Bronchial epithelial cell (primary cell): ENCODE results near the gene SETMAR. TPM values are rescaled to one million over a fixed set of nuclear protein-coding genes. Genes with fewer than 3 reads are reported as not detected.

Experiments
- DNase-seq: peaks from one replicate; pipeline ENCODE4 v3.0.0-alpha.2; 2010; ENCODE audit warnings: low read depth
- FAIRE-seq: peaks from 2 replicates; lab custom pipeline; 2011; peaks lifted over from hg19 to GRCh38; lab: Jason Lieb, UNC
- H3K27me3 ChIP-seq: 2 replicates; pipeline ENCODE4 v1.5.1; 2011; ENCODE audit warnings: low read length; ENCODE audit not compliant: control insufficient read depth, insufficient read depth
- H3K36me3 ChIP-seq: 2 replicates; pipeline ENCODE4 v1.5.1; 2011; ENCODE audit warnings: low read length; ENCODE audit not compliant: control insufficient read depth, insufficient read depth
- H3K4me3 ChIP-seq: 2 replicates; pipeline ENCODE4 v1.5.1; 2011; ENCODE audit warnings: mild to moderate bottlenecking, low read depth, low read length, control low read depth
- CTCF ChIP-seq: IDR thresholded peaks from 2 replicates; pipeline ENCODE4 v1.5.1; 2011; ENCODE audit warnings: mild to moderate bottlenecking, moderate library complexity, low read length, control low read depth, inconsistent platforms; ENCODE audit not compliant: insufficient read depth, severe bottlenecking
- total RNA-seq: library from RNA; depleted of rRNA; stranded (reverse); fragments of >200 nt; gene quantifications from 2 replicates; pipeline ENCODE4 v1.2.1, GENCODE V29; 2014

SETMAR gene
- total RNA-seq, 1 donor from 2014 or later = 5.0 TPM

- FAIRE-seq = no peak
Measured at GRCh38 chr3:4332111-4332510, 28.9 kb downstream of the SETMAR start.

DNA sequence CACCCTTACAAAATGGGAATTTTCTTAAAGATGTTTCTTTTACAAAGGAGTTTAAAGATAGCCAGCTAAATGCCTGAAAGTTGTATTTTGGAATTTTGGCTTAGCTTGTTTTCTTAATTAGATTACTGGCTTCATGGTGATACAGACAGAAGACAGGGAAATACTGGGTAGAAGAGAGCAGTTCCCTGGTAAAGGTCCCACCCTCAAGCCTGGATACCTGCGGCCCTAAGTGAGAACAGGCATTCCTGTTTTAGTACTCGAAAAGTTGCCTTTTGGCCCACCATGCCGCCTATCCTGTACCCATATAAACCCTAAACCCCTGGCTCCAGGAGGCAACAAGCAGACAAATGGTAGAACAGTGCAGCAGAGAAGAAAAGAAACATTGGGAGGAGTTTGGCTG lies 29.4 kb downstream of the SETMAR start:
- no peak for DNase-seq

More at GRCh38 chr3:4332111-4332510, 28.9 kb downstream of the SETMAR start:
- no peaks in the 10 kb centered on the region for H3K27me3 ChIP-seq
- TF ChIP-seq CTCF = no peak
- H3K36me3 ChIP-seq = no peaks in the 10 kb centered on the region
- H3K4me3 ChIP-seq = no peak overlapping the region
- no peak for DNase-seq

DNA sequence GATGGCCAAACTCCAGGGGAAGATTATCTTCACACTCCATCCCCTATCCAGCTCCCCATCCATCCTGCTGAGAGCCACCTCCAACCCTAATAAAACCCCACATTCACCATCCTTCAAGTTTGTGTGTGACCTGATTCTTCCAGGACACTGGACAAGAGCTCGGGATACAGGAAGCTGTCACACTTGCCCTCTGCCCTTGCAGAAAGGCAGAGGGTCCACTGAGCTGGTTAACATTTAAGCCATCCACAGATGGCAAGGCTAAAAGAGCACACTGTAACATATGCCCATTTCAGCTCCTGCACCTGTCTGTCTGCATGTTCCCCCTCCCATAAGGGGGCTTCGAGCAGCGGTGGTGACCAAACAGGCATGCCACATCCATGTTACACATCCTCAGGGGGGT lies 29.8 kb downstream of the SETMAR start:
- no peaks in the 10 kb centered on the region for H3K36me3 ChIP-seq
- TF ChIP-seq CTCF = no peak
- no peak overlapping the region for H3K4me3 ChIP-seq
- no peak for FAIRE-seq
- DNase-seq = no peak
- H3K27me3 ChIP-seq = no peaks in the 10 kb centered on the region

More for the DNA sequence above, 29.4 kb downstream of the SETMAR start:
- H3K27me3 ChIP-seq = no peaks in the 10 kb centered on the region
- H3K4me3 ChIP-seq = no peak overlapping the region
- no peaks in the 10 kb centered on the region for H3K36me3 ChIP-seq
- no peak for TF ChIP-seq CTCF
- FAIRE-seq = no peak

- DNase-seq = no peak
- no peak for FAIRE-seq
- Histone ChIP-seq H3K27me3 (no peaks in the 10 kb centered on the region), H3K36me3 (no peaks in the 10 kb centered on the region), H3K4me3 (no peak overlapping the region)
- TF ChIP-seq CTCF = no peak
Measured at GRCh38 chr3:4334548-4334947, 31.4 kb downstream of the SETMAR start.

DNA sequence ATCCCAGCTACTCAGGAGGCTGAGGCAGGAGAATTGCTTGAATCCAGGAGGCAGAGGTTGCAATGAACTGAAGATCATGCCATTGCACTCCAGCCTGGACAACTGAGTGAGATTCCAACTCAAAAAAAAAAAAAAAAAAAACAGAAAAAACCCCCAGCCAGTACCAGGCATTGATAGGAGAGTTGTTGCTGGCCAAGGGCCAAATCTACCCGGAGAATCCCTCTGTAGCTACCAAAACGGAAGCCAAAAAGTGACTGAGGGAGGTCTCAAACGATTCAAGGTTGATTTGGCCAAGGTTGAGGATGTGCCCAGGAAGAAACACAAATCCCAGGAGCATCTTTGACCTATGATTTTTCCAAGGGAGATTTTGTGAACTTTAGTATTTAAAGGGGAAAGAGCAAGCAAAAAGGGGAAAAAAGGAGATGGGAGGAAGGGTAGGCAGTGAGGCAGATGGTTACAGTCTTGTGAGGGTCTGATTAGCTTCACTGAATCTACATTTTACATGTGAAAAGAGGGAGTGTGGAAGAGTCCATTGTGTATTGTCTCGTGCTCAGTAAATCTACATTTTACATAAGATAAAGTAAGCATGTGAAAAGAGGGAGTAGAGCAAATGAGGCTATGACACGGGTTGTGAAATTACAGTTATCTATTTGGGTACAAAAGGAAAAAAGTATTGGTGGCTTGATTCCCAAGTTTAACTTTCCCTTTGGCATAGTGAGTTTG lies 32.8 kb downstream of the SETMAR start:
- FAIRE-seq = no peak
- H3K4me3 ChIP-seq = no peak overlapping the region
- H3K27me3 ChIP-seq = no peaks in the 10 kb centered on the region
- no peak for DNase-seq
- no peaks in the 10 kb centered on the region for H3K36me3 ChIP-seq
- TF ChIP-seq CTCF = no peak

GRCh38 chr3:4336850-4337546 lies 33.8 kb downstream of the SETMAR start:
- no peak for TF ChIP-seq CTCF
- FAIRE-seq (no peak), DNase-seq (no peak)
- Histone ChIP-seq H3K36me3 (no peaks in the 10 kb centered on the region), H3K27me3 (no peaks in the 10 kb centered on the region), H3K4me3 (no peak overlapping the region)
